HG03457 (cell line): ENCODE measurements around the gene SUSD2.
"Not testable (repeated sequence)": the region's sequence is repeated elsewhere in the genome, so short reads cannot be mapped to it uniquely, and the experiment has no call there.

Source experiments
- ATAC-seq: cut with Tn5 transposase; IDR thresholded peaks from one replicate; pipeline ENCODE4 v1.9.1; 2021; ENCODE audit warnings: moderate number of reproducible peaks; ENCODE audit not compliant: unreplicated experiment

The SUSD2 gene

DNA sequence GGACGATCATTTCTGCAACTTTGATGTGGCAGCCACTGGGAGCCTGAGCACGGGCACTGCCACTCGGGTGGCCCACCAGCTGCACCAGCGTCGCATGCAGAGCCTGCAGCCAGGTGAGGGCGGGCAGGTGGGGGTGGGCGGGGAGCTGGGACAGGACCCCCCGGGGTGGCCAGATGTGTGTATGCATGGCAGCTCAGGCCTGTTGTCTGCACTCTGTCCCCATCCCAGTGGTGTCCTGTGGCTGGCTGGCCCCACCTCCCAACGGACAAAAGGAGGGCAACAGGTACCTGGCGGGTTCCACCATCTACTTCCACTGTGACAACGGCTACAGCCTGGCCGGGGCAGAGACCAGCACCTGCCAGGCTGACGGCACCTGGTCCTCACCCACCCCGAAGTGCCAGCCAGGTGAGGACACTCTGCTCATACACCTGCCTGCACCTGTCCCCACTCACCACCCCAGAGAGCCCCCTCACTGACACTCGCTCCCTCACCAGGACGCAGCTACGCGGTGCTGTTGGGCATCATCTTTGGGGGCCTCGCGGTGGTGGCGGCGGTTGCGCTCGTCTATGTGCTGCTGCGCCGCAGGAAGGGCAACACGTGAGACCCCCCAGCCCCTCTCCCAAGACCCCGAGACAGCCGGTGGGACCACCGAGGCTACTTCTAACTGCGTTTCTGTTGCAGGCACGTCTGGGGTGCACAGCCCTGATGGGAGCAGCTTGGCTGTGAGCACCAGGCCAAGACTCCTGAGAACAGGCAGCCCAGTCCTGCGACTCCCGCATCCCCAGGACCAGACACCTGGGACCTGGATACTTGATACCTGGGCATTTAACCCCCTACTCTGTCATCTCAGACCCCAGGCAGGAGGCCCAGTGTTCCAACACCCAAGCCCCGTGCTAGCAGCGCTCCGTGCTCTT, 6.7 kb downstream of the SUSD2 start:
- no peak for ATAC-seq

GRCh38 chr22:24188705-24189248, 7.5 kb downstream of the SUSD2 start:
- ATAC-seq, result no peak

- ATAC-seq, result no peak
Observed at GRCh38 chr22:24189249-24190158, 8.2 kb downstream of the SUSD2 start.

- no peak for ATAC-seq
Observed at GRCh38 chr22:24190159-24190540, 8.9 kb downstream of the SUSD2 start.

- ATAC-seq, result no peak
Observed at GRCh38 chr22:24190596-24191208, 9.4 kb downstream of the SUSD2 start.

DNA sequence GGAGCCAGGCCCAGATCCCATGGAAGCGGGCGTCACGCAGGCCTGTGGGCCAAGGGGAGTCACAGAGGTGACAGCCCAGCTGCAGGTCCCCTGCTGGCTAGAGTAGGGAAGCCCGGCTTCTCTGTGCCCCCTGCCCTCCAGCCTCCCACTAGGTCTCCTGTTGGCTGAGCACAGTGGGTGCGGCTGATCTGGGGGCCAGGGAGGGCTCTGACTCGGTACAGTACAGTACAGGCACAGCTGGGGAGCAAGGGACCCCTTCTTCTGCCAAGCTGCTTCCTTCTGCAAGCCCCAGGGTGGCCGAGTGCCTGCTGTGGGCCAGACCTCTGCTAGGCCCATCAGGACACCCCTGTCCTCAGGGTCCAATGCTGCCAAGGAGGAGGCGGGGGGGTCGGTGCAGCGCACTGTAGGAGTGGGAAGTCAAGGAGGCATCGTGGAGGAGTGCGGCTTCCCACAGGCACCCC, 10.1 kb downstream of the SUSD2 start:
- ATAC-seq, result no peak

DNA sequence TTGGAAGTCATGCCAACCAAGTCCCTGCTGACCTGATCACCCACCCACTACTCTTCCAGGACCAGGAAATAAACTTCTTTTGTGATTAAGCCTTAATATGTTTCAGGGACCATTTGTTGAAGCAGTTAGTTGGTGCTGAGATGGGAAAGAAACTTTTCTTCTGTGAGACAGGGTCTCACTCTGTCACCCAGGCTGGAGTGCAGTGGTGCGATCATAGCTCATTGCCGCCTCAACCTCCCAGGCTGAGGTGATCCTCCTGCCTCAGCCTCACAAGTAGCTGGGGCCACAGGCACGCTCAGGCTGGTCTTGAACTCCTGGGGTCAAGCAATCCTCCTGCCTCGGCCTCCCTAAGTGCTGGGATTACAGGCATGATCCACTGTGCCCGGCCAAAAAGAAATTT, 10.6 kb downstream of the SUSD2 start:
- ATAC-seq, result no peak

- no peak for ATAC-seq
Observed at GRCh38 chr22:24198682-24199052, 17.4 kb downstream of the SUSD2 start.

DNA sequence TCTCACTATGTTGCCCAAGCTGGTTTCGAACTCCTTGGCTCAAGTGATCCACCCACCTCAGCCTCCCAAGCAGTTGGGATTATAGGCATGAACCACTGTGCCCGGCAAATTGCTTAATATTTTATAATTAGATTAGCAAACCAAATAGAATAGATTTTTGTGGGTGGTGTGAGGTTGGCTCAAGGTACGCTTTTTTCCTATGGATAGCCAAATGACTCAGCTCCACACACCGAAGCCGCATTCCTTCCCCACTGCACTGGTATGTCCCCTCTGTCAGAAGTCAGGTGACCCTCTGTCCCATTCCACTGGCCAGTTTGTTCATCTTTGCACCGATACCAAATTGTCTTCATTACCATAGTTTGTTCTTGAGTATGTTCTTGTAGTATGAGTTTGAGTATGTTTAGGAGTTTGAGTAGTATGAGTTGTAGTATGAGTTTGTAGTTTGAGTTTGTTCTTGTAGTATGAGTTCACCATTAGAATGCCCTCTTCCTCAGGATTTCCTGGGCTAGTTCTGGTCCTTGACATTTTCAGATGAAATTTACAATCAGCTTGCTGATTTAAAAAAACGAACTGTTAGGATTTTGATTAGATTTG, 19.4 kb downstream of the SUSD2 start:
- no peak for ATAC-seq

- no peak for ATAC-seq
Observed at GRCh38 chr22:24201681-24202614, 20.7 kb downstream of the SUSD2 start.

GRCh38 chr22:24203856-24204255, 22.6 kb downstream of the SUSD2 start:
- not testable (repeated sequence) for ATAC-seq

DNA sequence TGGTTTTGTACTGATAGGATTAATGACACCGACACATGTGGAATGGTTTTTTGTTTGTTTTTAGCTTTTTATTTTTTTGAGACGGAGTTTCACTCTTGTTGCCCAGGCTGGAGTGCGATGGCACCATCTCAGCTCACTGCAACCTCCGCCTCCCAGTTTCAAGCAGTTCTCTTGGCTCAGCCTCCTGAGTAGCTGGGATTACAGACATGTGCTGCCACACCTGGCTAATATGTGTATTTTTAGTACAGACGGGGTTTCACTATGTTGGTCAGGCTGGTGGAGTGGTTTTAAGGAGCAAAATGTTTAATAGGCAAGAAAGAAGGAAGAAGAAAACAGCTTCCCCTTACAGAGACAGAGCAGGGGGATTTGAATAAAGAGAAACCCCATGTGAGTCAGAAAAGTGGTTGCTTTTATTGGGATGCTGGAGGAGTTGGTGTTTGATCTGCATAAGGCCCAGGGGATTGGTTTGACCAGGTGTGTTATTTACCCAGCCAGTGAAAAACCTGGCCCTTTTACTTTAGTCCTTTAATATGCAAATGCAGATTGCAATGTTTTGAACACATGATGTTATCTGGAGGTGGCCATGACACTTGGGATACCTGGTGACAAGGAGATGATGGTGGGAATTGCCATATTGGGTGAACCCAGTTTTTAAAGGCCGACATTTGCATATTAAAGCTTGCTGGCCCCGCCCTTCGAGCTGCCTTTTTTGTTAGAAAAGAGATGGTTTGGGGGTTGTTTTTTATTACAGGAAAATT, 24.3 kb downstream of the SUSD2 start:
- no peak for ATAC-seq

DNA sequence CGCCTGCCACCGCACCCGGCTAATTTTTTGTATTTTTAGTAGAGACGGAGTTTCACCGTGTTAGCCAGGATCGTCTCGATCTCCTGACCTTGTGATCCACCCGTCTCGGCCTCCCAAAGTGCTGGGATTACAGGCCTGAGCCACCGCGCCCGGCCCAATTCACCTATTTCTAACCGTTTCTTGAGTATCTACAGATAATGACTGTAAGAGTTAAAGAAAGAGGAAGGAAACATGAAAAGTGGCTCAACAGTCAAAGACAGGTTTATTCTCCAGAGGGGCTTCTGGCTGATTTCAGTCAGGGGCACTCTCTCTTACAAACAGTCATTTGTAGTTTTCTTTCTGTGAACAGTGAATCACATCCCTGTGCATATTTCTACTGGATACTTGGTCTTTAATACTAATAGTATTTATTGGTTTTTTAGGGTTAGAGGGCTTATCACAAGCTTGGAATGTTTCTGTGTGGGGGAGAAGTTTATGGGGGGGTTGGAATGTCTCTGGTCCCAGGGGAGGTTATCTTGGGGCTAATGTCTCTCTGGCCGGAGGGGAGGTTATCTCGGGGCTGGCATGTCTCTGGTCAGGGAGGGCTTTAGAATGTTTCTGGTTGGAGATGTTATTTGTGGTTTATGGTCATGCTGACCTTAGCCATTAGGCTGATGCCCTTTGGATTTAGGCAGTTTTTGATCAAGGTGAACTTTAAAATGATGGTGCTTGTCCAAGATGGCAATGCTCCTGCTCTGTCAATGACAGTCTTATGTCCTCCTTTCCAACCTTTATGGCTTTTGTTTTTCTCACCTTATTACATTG, 25.4 kb downstream of the SUSD2 start:
- not testable (repeated sequence) for ATAC-seq

DNA sequence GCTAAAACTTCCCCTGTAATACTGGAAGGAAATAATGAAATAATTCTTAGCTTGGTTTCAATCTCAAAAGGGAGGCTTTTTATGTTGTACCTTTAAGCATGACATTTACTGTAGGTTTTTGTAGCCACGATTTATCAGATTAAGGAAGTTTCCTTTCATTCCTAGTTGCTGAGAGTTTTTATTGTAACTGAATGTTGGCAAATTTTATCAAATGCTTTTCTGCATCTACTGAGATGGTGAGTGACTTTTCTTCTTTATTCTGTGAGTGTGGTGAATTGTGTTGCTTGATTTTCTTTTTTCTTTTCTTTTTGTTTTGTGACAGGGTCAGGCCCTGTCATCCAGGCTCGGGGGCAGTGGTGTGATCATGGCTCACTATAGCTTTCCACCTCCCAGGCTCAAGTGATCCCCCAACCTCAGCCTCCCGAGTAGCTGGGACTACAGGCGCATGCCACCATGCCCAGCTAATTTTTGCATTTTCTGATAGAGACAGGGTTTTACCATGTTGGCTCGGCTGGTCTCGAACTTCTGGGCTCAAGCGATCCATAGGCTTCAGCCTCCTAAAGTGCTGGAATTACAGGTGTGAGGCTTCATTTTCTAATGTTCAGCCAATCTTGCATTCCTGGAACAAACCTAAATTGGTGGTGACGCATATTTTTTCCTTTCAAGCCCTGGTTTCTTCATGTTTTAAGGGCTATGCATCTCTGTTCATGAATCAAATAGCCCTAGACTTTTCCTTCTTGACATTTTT, 26.2 kb downstream of the SUSD2 start:
- ATAC-seq, result no peak

- no peak for ATAC-seq
Observed at GRCh38 chr22:24208012-24208749, 26.9 kb downstream of the SUSD2 start.

- no peak for ATAC-seq
Observed at GRCh38 chr22:24209016-24209415, 27.7 kb downstream of the SUSD2 start.

DNA sequence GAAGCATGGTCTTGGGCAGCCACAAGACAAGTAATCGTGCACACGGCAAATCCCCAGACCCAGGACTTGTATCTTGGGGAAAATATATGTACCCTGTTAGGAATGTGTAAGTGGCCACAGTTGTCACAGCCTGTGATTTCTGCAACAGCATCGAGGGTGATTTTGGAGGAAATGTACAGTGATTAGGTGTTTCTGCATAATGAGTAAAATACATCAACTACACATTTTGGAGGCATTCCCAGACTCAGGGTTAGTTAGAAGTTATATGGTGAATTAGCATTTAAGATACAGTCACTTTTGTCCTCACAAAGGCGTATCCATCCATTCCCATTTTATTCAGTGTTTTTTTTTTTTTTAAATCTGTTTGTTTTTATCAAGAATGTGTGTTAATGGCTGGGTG, 28.4 kb downstream of the SUSD2 start:
- no peak for ATAC-seq
